Stimulated activated CD8-positive, alpha-beta memory T cell treated with anti-CD3 and anti-CD28 coated beads, Interleukin-12 subunit alpha, Interleukin-12 subunit beta, amount 100 ng/mL, for 24 hours (primary cell): ENCODE data around the gene NETO1.

Experiments
- DNase-seq: peaks from one replicate; pipeline ENCODE4 v3.0.0-alpha.2; 2020; ENCODE audit errors: extremely low read depth

Gene NETO1

GRCh38 chr18:72727776-72728175 lies 140.0 kb downstream of the NETO1 start:
- no peak for DNase-seq

GRCh38 chr18:72727038-72727655 lies 140.6 kb downstream of the NETO1 start:
- no peak for DNase-seq

- no peak for DNase-seq
These were observed 141.6 kb downstream of the NETO1 start for GRCh38 chr18:72726201-72726600.

GRCh38 chr18:72721330-72721729 lies 146.5 kb downstream of the NETO1 start:
- no peak for DNase-seq

GRCh38 chr18:72720116-72720515 lies 147.7 kb downstream of the NETO1 start:
- no peak for DNase-seq

GRCh38 chr18:72704202-72704601 lies 163.6 kb downstream of the NETO1 start:
- no peak for DNase-seq

GRCh38 chr18:72700961-72701710 lies 166.7 kb downstream of the NETO1 start:
- no peak for DNase-seq

GRCh38 chr18:72697706-72698105 lies 170.1 kb downstream of the NETO1 start:
- DNase-seq, result no peak

GRCh38 chr18:72692595-72692994 lies 175.2 kb downstream of the NETO1 start:
- DNase-seq, result no peak
